IMR-90 (cell line): Measurements from ENCODE around the gene FAT1. TPM values are rescaled to one million over a fixed set of nuclear protein-coding genes. Genes with fewer than 3 reads are reported as not detected.

Experiments used
- ATAC-seq: fragments of 200-7000 bp; cut with Tn5 transposase; 2 replicates; pipeline ENCODE4 v1.9.1; 2020; ENCODE audit warnings: low read depth, mild to moderate bottlenecking, moderate library complexity
- BruUV-seq: library from RNA; stranded (reverse); fragments of 400-500 nt; replicated peaks from 2 replicates; lab custom pipeline; 2021; lab: Mats Ljungman, UMichigan
- CTCF ChIA-PET: fragments of 300-600 bp; formaldehyde crosslinking; extraction: SDS; loops from one replicate; lab custom pipeline; 2021; ENCODE audit warnings: antibody characterized with exemption; lab: Yijun Ruan, JAX
- POLR2A ChIA-PET: fragments of 300-600 bp; sonication (Branson Sonifier 250); formaldehyde crosslinking; loops from one replicate; lab custom pipeline; 2022; ENCODE audit warnings: antibody characterized with exemption; ENCODE audit not compliant: unreplicated experiment; lab: Charles Lee
- DNase-seq: peaks from one replicate; pipeline ENCODE4 v3.0.0; 2013
- H2AFZ ChIP-seq: replicated peaks from 2 replicates; pipeline ENCODE3; 2013; ENCODE audit warnings: low read length, mild to moderate bottlenecking; ENCODE audit not compliant: poor library complexity
- H2AK5ac ChIP-seq: 2 replicates; pipeline ENCODE4 v1.6.1; 2013; ENCODE audit warnings: low read depth, low read length, inconsistent platforms
- H2AK9ac ChIP-seq: replicated peaks from 2 replicates; pipeline ENCODE3; 2013; ENCODE audit warnings: mild to moderate bottlenecking, low read depth, low read length, moderate library complexity; ENCODE audit not compliant: poor library complexity
- H2BK120ac ChIP-seq: 2 replicates; pipeline ENCODE4 v1.6.1; 2013; ENCODE audit warnings: low read depth, low read length, inconsistent platforms
- H2BK15ac ChIP-seq: 3 replicates; pipeline ENCODE4 v1.6.1; 2013; ENCODE audit warnings: low read depth, low read length, inconsistent platforms
- H2BK20ac ChIP-seq: 2 replicates; pipeline ENCODE4 v1.6.1; 2013; ENCODE audit warnings: low read depth, mild to moderate bottlenecking, inconsistent platforms, low read length, moderate library complexity
- H2BK5ac ChIP-seq: 2 replicates; pipeline ENCODE4 v1.6.1; 2013; ENCODE audit warnings: mild to moderate bottlenecking, low read depth, low read length, inconsistent platforms; ENCODE audit not compliant: poor library complexity, severe bottlenecking
- H3K14ac ChIP-seq: replicated peaks from 2 replicates; pipeline ENCODE4 v1.6.1; 2013; ENCODE audit warnings: low read depth, low read length, inconsistent platforms
- H3K18ac ChIP-seq: 2 replicates; pipeline ENCODE4 v1.6.1; 2013; ENCODE audit warnings: low read depth, low read length, control low read depth
- H3K23ac ChIP-seq: 2 replicates; pipeline ENCODE4 v1.6.1; 2013; ENCODE audit warnings: low read depth, low read length, inconsistent platforms
- H3K27ac ChIP-seq: 2 replicates; pipeline ENCODE4 v1.5.1; 2013; ENCODE audit warnings: mild to moderate bottlenecking, control low read depth, low read length; ENCODE audit not compliant: insufficient read depth
- H3K27me3 ChIP-seq: 2 replicates; pipeline ENCODE4 v1.6.1; 2013; ENCODE audit warnings: low read length; ENCODE audit not compliant: control insufficient read depth, insufficient read depth
- H3K36me3 ChIP-seq: 2 replicates; pipeline ENCODE4 v1.6.1; 2013; ENCODE audit warnings: low read length, mixed read lengths; ENCODE audit not compliant: control insufficient read depth, insufficient read depth
- H3K4ac ChIP-seq: 2 replicates; pipeline ENCODE4 v1.6.1; 2013; ENCODE audit warnings: low read depth, low read length, inconsistent platforms
- H3K4me1 ChIP-seq: 2 replicates; pipeline ENCODE4 v1.6.1; 2013; ENCODE audit warnings: low read length, mixed read lengths; ENCODE audit not compliant: control insufficient read depth, insufficient read depth
- H3K4me2 ChIP-seq: 2 replicates; pipeline ENCODE4 v1.6.1; 2013; ENCODE audit warnings: low read depth, mild to moderate bottlenecking, control low read depth, low read length, moderate library complexity
- H3K4me3 ChIP-seq: 2 replicates; pipeline ENCODE4 v1.5.1; 2013; ENCODE audit warnings: low read depth, mild to moderate bottlenecking, control low read depth, low read length, moderate library complexity; ENCODE audit not compliant: insufficient read depth
- H3K56ac ChIP-seq: 2 replicates; pipeline ENCODE4 v1.6.1; 2013; ENCODE audit warnings: low read length, inconsistent platforms; ENCODE audit not compliant: insufficient read depth; ENCODE audit errors: extremely low read depth
- H3K79me1 ChIP-seq, 2 experiments: 2 replicates each; pipeline ENCODE4 v1.6.1; 2013; ENCODE audit warnings: low read length in 2 of 2, inconsistent platforms in 1 of 2, low read depth in 1 of 2
- H3K9ac ChIP-seq: 2 replicates; pipeline ENCODE4 v1.6.1; 2013; ENCODE audit warnings: low read depth, low read length, control low read depth
- H3K9me1 ChIP-seq: 2 replicates; pipeline ENCODE4 v1.6.1; 2013; ENCODE audit warnings: low read length, inconsistent platforms; ENCODE audit not compliant: insufficient read depth
- H3K9me3 ChIP-seq: 2 replicates; pipeline ENCODE4 v1.6.1; 2013; ENCODE audit warnings: low read length; ENCODE audit not compliant: control insufficient read depth, insufficient read depth
- H4K20me1 ChIP-seq: 2 replicates; pipeline ENCODE4 v1.6.1; 2013; ENCODE audit warnings: low read length, inconsistent platforms; ENCODE audit not compliant: insufficient read depth
- H4K5ac ChIP-seq: 2 replicates; pipeline ENCODE4 v1.6.1; 2013; ENCODE audit warnings: mild to moderate bottlenecking, low read depth, low read length, control low read depth
- H4K8ac ChIP-seq, 2 experiments: 2 replicates each; pipeline ENCODE4 v1.6.1; 2013; ENCODE audit warnings: low read depth in 2 of 2, low read length in 2 of 2, control low read depth in 1 of 2, inconsistent platforms in 1 of 2
- H4K91ac ChIP-seq: 2 replicates; pipeline ENCODE4 v1.6.1; 2013; ENCODE audit warnings: low read depth, low read length, inconsistent platforms; ENCODE audit not compliant: insufficient read depth
- BHLHE40 ChIP-seq: fragments of 150-350 bp; IDR thresholded peaks from 2 replicates; pipeline ENCODE4 v1.6.1; 2016; ENCODE audit warnings: mild to moderate bottlenecking, low read depth, low read length
- CEBPB ChIP-seq: IDR thresholded peaks from 2 replicates; pipeline ENCODE4 v1.6.1; 2012; ENCODE audit warnings: low read depth, low read length, improper control_type of control experiment
- CHD1 ChIP-seq: IDR thresholded peaks from 2 replicates; pipeline ENCODE4 v1.6.1; 2012; ENCODE audit warnings: low read depth, low read length, improper control_type of control experiment
- FOS ChIP-seq: fragments of 150-350 bp; IDR thresholded peaks from 2 replicates; pipeline ENCODE4 v1.6.1; 2016; ENCODE audit warnings: low read depth, low read length
- MAFK ChIP-seq: IDR thresholded peaks from 2 replicates; pipeline ENCODE4 v1.6.1; 2012; ENCODE audit warnings: low read depth, low read length, improper control_type of control experiment
- MAZ ChIP-seq: IDR thresholded peaks from 2 replicates; pipeline ENCODE4 v1.6.1; 2012; ENCODE audit warnings: low read depth, mild to moderate bottlenecking, low read length, improper control_type of control experiment, moderate library complexity, borderline replicate concordance
- MXI1 ChIP-seq: IDR thresholded peaks from 2 replicates; pipeline ENCODE4 v1.6.1; 2012; ENCODE audit warnings: low read depth, mild to moderate bottlenecking, low read length, moderate library complexity, borderline replicate concordance
- NFE2L2 ChIP-seq: fragments of 150-350 bp; IDR thresholded peaks from 2 replicates; pipeline ENCODE4 v1.6.1; 2016; ENCODE audit warnings: low read depth, mild to moderate bottlenecking, low read length
- POLR2A ChIP-seq: IDR thresholded peaks from 2 replicates; pipeline ENCODE4 v1.6.1; 2012; ENCODE audit warnings: mild to moderate bottlenecking, low read depth, low read length
- RAD21 ChIP-seq: IDR thresholded peaks from 2 replicates; pipeline ENCODE4 v1.6.1; 2012; ENCODE audit warnings: low read length, improper control_type of control experiment
- RCOR1 ChIP-seq: IDR thresholded peaks from 2 replicates; pipeline ENCODE4 v1.6.1; 2012; ENCODE audit warnings: mild to moderate bottlenecking, low read length, improper control_type of control experiment; ENCODE audit not compliant: insufficient replicate concordance
- RFX5 ChIP-seq: IDR thresholded peaks from 2 replicates; pipeline ENCODE4 v1.8.0; 2012; ENCODE audit warnings: low read depth, mild to moderate bottlenecking, low read length, moderate library complexity
- SMC3 ChIP-seq: fragments of 150-350 bp; IDR thresholded peaks from 2 replicates; pipeline ENCODE4 v1.6.1; 2016; ENCODE audit warnings: low read depth, mild to moderate bottlenecking, antibody characterized with exemption, low read length, moderate library complexity
- WGBS, 2 experiments: methylation state at CpG; one replicate each; pipeline versions ENCODE4 v1.1.5 to v1.1.7; 2013; ENCODE audit warnings: missing lambda C conversion rate in 2 of 2; ENCODE audit not compliant: insufficient read length in 1 of 2; ENCODE audit errors: extremely low coverage in 2 of 2; 5-methylcytosine and 5-hydroxymethylcytosine counted together
- dilution Hi-C: fragments of 300-500 bp; cut with HindIII; formaldehyde crosslinking; loops from one replicate; pipeline ENCODE4 v1.14.3; 2018; ENCODE audit warnings: low sequenced_read_pairs; ENCODE audit not compliant: unreplicated experiment
- in situ Hi-C: fragments of 300-500 bp; cut with MboI; formaldehyde crosslinking; loops from 3 replicates; pipeline ENCODE4 v1.14.3; 2019; ENCODE audit warnings: low sequenced_read_pairs, inconsistent platforms, mixed read lengths
- intact Hi-C: fragments of 100-400 bp; cut with micrococcal nuclease; formaldehyde crosslinking; loops from 2 replicates; pipeline ENCODE4 v1.10.0; 2022
- polyA plus RNA-seq, 3 experiments: library from polyadenylated mRNA; depleted of rRNA; stranded (reverse); fragments of >200 nt; gene quantifications; 2 replicates each; pipeline ENCODE4 v1.2.3, GENCODE V29; 2012; ENCODE audit warnings: low replicate concordance in 1 of 3
- total RNA-seq: library from RNA; depleted of rRNA; stranded (reverse); fragments of >200 nt; gene quantifications from 2 replicates; pipeline ENCODE4 v1.2.3, GENCODE V29; 2012
- TF ChIP-seq, protein P1 (sequence below): fragments of 150-350 bp; IDR thresholded peaks from 2 replicates; pipeline ENCODE4 v1.6.1; 2016; ENCODE audit warnings: low read depth, mild to moderate bottlenecking, low read length, moderate library complexity, borderline replicate concordance
- TF ChIP-seq, protein P2 (sequence below): fragments of 150-350 bp; IDR thresholded peaks from 2 replicates; pipeline ENCODE4 v1.6.1; 2017; ENCODE audit warnings: mild to moderate bottlenecking, antibody characterized with exemption, low read length, low read depth
- TF ChIP-seq, protein P3 (sequence below): conservative IDR thresholded peaks from 2 replicates; pipeline ENCODE4 v1.5.1; 2012; ENCODE audit warnings: mild to moderate bottlenecking, low read depth, low read length, improper control_type of control experiment

FAT1 gene
- total and polyA plus RNA-seq, 2 of the 4 experiments (the other 2 are of a cell fraction) = 156 to 519 TPM

DNA sequence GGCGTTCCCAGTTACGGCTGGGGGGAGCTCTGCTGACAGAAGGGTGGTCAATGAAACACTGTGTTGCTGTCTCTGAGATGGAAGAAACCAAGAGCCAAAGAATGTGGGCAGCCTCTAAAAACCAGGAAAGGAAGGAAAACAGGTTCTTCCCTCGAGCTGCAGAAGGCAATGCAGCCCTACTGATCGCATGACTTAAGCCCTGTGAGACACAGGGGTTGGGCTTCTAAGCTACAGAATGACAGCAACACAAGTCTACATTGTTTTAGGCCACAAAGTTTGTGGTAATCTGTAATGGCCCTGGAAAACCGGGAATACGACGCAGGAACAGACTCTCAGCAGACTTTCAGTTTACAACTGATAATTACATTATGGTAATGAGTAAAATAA is 130.1 kb downstream of the FAT1 start:
- no peaks in the 10 kb centered on the region for H3K4me1 ChIP-seq
- H3K4me2 ChIP-seq = no peak overlapping the region
- no peak overlapping the region for H2BK15ac ChIP-seq
- peaks cover 6% of the 10 kb centered on the region; the same call in 1 of the 2 replicates for H3K9me1 ChIP-seq
- no peaks in the 10 kb centered on the region for H3K27me3 ChIP-seq
- no peak overlapping the region for H2BK20ac ChIP-seq
- no peak overlapping the region for H3K9ac ChIP-seq
- H3K27ac ChIP-seq = no peak overlapping the region
- no peak overlapping the region for H3K4ac ChIP-seq
- in situ Hi-C loops (no loop called here), intact Hi-C loops (no loop called here), dilution Hi-C loops (no loop called here)
- no peak overlapping the region for H3K23ac ChIP-seq
- no peak for TF ChIP-seq MAFK
- no peak for TF ChIP-seq RAD21
- no peak for TF ChIP-seq MAZ
- no peak for TF ChIP-seq MXI1
- no peak for TF ChIP-seq CEBPB
- no peak for TF ChIP-seq FOS
- TF ChIP-seq, protein P1, sequence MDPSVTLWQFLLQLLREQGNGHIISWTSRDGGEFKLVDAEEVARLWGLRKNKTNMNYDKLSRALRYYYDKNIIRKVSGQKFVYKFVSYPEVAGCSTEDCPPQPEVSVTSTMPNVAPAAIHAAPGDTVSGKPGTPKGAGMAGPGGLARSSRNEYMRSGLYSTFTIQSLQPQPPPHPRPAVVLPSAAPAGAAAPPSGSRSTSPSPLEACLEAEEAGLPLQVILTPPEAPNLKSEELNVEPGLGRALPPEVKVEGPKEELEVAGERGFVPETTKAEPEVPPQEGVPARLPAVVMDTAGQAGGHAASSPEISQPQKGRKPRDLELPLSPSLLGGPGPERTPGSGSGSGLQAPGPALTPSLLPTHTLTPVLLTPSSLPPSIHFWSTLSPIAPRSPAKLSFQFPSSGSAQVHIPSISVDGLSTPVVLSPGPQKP = no peak
- TF ChIP-seq, protein P2, sequence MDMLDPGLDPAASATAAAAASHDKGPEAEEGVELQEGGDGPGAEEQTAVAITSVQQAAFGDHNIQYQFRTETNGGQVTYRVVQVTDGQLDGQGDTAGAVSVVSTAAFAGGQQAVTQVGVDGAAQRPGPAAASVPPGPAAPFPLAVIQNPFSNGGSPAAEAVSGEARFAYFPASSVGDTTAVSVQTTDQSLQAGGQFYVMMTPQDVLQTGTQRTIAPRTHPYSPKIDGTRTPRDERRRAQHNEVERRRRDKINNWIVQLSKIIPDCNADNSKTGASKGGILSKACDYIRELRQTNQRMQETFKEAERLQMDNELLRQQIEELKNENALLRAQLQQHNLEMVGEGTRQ = no peak
- TF ChIP-seq, protein P3, sequence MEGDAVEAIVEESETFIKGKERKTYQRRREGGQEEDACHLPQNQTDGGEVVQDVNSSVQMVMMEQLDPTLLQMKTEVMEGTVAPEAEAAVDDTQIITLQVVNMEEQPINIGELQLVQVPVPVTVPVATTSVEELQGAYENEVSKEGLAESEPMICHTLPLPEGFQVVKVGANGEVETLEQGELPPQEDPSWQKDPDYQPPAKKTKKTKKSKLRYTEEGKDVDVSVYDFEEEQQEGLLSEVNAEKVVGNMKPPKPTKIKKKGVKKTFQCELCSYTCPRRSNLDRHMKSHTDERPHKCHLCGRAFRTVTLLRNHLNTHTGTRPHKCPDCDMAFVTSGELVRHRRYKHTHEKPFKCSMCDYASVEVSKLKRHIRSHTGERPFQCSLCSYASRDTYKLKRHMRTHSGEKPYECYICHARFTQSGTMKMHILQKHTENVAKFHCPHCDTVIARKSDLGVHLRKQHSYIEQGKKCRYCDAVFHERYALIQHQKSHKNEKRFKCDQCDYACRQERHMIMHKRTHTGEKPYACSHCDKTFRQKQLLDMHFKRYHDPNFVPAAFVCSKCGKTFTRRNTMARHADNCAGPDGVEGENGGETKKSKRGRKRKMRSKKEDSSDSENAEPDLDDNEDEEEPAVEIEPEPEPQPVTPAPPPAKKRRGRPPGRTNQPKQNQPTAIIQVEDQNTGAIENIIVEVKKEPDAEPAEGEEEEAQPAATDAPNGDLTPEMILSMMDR = no peak
- TF ChIP-seq SMC3 = no peak
- no peak for TF ChIP-seq NFE2L2
- TF ChIP-seq RCOR1 = no peak
- TF ChIP-seq BHLHE40 = no peak
- no peak for TF ChIP-seq RFX5
- TF ChIP-seq CHD1 = no peak
- TF ChIP-seq POLR2A = no peak
- no peak overlapping the region for H2BK5ac ChIP-seq
- no peak overlapping the region for H4K8ac ChIP-seq
- 93% methylated on average over 3 of the region's 7 CpGs; no CpG with 5 or more reads in 1 of the 2 experiments for WGBS, 2 experiments
- peaks cover 19 to 53% of the 10 kb centered on the region in 2 experiments for H3K79me1 ChIP-seq
- no peak overlapping the region for H4K5ac ChIP-seq
- no peak overlapping the region for H4K91ac ChIP-seq
- peaks cover 72% of the 10 kb centered on the region for H3K36me3 ChIP-seq
- no peak overlapping the region for H2AFZ ChIP-seq
- peaks cover 51% of the 10 kb centered on the region for H4K20me1 ChIP-seq
- ChIA-PET POLR2A (no interaction called here), CTCF (no interaction called here)
- peak overlapping the region; percentile 62 for H2AK9ac ChIP-seq
- ATAC-seq = no peak
- no peaks in the 10 kb centered on the region for H3K9me3 ChIP-seq
- no peak overlapping the region for H3K18ac ChIP-seq
- no TSS peak for BruUV-seq
- no peak overlapping the region for H3K56ac ChIP-seq
- no peak overlapping the region for H2BK120ac ChIP-seq
- H3K14ac ChIP-seq = no peak overlapping the region
- DNase-seq = no peak
- H3K4me3 ChIP-seq = no peak overlapping the region
- H2AK5ac ChIP-seq = no peak overlapping the region
